Renal cortex interstitium (tissue), 11 donors: ENCODE results near the gene HGF. TPM values are rescaled to one million over a fixed set of nuclear protein-coding genes. Genes with fewer than 3 reads are reported as not detected.

Experiments used
- DNase-seq, 11 donors: peaks; one replicate each; pipeline ENCODE4 v3.0.0-alpha.2; 2013; ENCODE audit warnings: low read depth in 9 of 11, low spot score in 4 of 11; ENCODE audit errors: extremely low read depth in 1 of 11
- polyA plus RNA-seq, 3 donors: library from polyadenylated mRNA; unstranded; fragments of 120-200 nt; gene quantifications; one replicate each; pipeline ENCODE4 v1.2.1, GENCODE V29; 2013; ENCODE audit not compliant: insufficient read length in 3 of 3

Gene HGF
- polyA plus RNA-seq, 3 donors: 1.8 to 3.1 (median 2.8) TPM

DNA sequence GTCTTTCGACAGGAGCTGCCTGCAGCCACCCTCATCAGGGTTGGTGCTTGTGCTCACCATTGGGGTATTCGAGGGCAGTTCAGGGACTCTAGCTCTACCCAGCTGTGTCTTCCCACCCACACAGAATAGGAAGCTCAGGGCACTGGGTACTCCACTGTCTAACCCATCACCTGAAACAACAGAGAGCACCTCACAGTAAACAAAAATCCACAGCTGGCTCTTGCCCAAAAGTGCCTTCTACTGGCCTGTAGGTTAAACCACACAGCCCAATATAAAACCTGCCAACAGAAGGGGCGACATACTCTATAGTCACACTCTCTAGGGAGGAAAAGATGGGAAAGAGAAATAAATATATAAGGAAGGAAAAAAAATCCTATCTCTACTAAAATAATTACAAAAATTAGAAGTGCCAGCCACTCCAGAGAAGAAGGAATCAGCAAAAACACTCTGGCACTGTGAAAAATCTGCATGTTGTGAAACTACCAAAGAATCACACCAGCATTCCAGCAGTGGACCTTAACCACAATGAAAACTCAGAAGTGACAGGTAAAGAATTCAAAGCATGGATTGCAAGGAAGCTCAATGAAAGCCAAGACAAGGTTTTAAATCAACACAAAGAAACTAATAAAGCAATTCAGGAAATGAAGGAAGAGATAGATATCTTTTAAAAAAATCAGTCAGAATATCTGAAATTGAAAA is 110.0 kb downstream of the HGF start:
- DNase-seq: no peak

DNA sequence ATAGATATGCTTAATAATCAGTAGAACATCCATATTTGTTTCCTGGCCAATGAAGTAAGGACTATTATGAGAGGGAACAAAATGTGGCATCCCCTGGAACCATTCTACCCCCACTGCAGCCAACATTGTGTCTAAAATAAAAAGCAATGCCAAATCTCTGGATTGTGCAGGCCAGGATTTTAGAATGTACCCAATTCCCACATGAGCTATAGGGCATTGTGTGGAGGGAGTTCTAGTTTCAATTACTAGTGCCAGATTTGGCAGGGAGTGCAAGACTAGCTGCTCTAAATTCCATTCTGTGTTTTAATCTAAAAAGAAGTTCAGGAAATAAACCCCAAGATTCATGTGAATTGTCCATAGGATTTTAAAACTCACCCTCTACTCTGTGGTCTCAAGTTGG is 112.3 kb downstream of the HGF start:
- no peak for DNase-seq

GRCh38 chr7:81655271-81655670 is 114.6 kb downstream of the HGF start:
- no peak for DNase-seq

GRCh38 chr7:81652225-81652624 is 117.6 kb downstream of the HGF start:
- DNase-seq: no peak
